Hematopoietic multipotent progenitor cell treated with erythropoietin and hydrocortisone succinate and interleukin-3 and kit ligand, for 17 days (in vitro differentiated cells): ENCODE results near the gene GSTO2.

Experiments used
- DNase-seq: peaks from one replicate; pipeline ENCODE4 v3.0.0-alpha.2; 2015; ENCODE audit warnings: low spot score

The GSTO2 gene

GRCh38 chr10:104307576-104308438, 38.8 kb downstream of the GSTO2 start:
- no peak for DNase-seq

GRCh38 chr10:104308439-104308903, 39.5 kb downstream of the GSTO2 start:
- DNase-seq = no peak

GRCh38 chr10:104309980-104310978, 41.3 kb downstream of the GSTO2 start:
- DNase-seq = no peak

GRCh38 chr10:104311184-104311720, 42.3 kb downstream of the GSTO2 start:
- DNase-seq = no peak

- no peak for DNase-seq
Observed at GRCh38 chr10:104314591-104315485, 45.9 kb downstream of the GSTO2 start.

- no peak for DNase-seq
Observed at GRCh38 chr10:104315486-104315921, 46.5 kb downstream of the GSTO2 start.

GRCh38 chr10:104316321-104317099, 47.5 kb downstream of the GSTO2 start:
- DNase-seq = no peak

GRCh38 chr10:104317269-104317710, 48.3 kb downstream of the GSTO2 start:
- DNase-seq = no peak

GRCh38 chr10:104317726-104318299, 48.8 kb downstream of the GSTO2 start:
- DNase-seq = no peak

GRCh38 chr10:104318326-104318725, 49.3 kb downstream of the GSTO2 start:
- DNase-seq = no peak

GRCh38 chr10:104318810-104319741, 50.1 kb downstream of the GSTO2 start:
- DNase-seq = no peak

- DNase-seq = no peak
Observed at GRCh38 chr10:104321226-104321625, 52.2 kb downstream of the GSTO2 start.

GRCh38 chr10:104321725-104322415, 52.9 kb downstream of the GSTO2 start:
- DNase-seq = no peak

GRCh38 chr10:104322416-104322782, 53.4 kb downstream of the GSTO2 start:
- DNase-seq = no peak

- no peak for DNase-seq
Observed at GRCh38 chr10:104323085-104323484, 54.1 kb downstream of the GSTO2 start.

- no peak for DNase-seq
Observed at GRCh38 chr10:104323760-104324201, 54.8 kb downstream of the GSTO2 start.

- DNase-seq = no peak
Observed at GRCh38 chr10:104324221-104324686, 55.3 kb downstream of the GSTO2 start.

- no peak for DNase-seq
Observed at GRCh38 chr10:104324931-104325330, 55.9 kb downstream of the GSTO2 start.
